Neural crest cell (in vitro differentiated cells): ENCODE results near the gene FN3KRP. TPM values are rescaled to one million over a fixed set of nuclear protein-coding genes. Genes with fewer than 3 reads are reported as not detected.

Experiments
- DNase-seq: peaks from one replicate; pipeline ENCODE4 v3.0.0; 2021; ENCODE audit warnings: low read depth, mixed read lengths, low spot score
- H3K27ac Mint-ChIP-seq: one replicate; pipeline ENCODE4 v1.8.0; 2021; ENCODE audit warnings: mild to moderate bottlenecking, mixed read lengths; ENCODE audit not compliant: unreplicated experiment
- H3K27me3 Mint-ChIP-seq: 2 replicates; pipeline ENCODE4 v1.8.0; 2021; ENCODE audit warnings: low read depth, mild to moderate bottlenecking, mixed read lengths
- H3K36me3 Mint-ChIP-seq: 2 replicates; pipeline ENCODE4 v1.8.0; 2021; ENCODE audit warnings: low read depth, mild to moderate bottlenecking, mixed read lengths
- H3K4me1 Mint-ChIP-seq: 2 replicates; pipeline ENCODE4 v1.8.0; 2021; ENCODE audit warnings: mixed read lengths
- H3K4me3 Mint-ChIP-seq: one replicate; pipeline ENCODE4 v1.8.0; 2021; ENCODE audit warnings: mild to moderate bottlenecking, mixed read lengths
- H3K9me3 Mint-ChIP-seq: 2 replicates; pipeline ENCODE4 v1.8.0; 2021; ENCODE audit warnings: mixed read lengths
- total RNA-seq: library from RNA; stranded (reverse); gene quantifications from 2 replicates; pipeline ENCODE4 v1.2.1, GENCODE V29; 2021
- TF ChIP-seq, protein P1 (sequence below): fragments of 200-600 bp; sonication (generic); conservative IDR thresholded peaks from 2 replicates; pipeline ENCODE4 v1.5.0; 2021; ENCODE audit warnings: antibody characterized with exemption, mild to moderate bottlenecking

The FN3KRP gene
- total RNA-seq, 1 donor from 2014 or later, result 44.1 TPM

- Mint-ChIP-seq H3K27me3 (peaks cover 45% of the 10 kb centered on the region), H3K27ac (no peak overlapping the region)
These were observed 17.0 kb upstream of the FN3KRP start for GRCh38 chr17:82699551-82699950.

GRCh38 chr17:82702231-82702927 lies 14.1 kb upstream of the FN3KRP start:
- Mint-ChIP-seq H3K27me3 (peaks cover 26% of the 10 kb centered on the region), H3K27ac (no peak overlapping the region)

More at GRCh38 chr17:82699551-82699950, 17.0 kb upstream of the FN3KRP start:
- no peak for DNase-seq
- H3K36me3 Mint-ChIP-seq, result peaks cover 4% of the 10 kb centered on the region
- H3K4me1 Mint-ChIP-seq, result peaks cover 4% of the 10 kb centered on the region
- H3K4me3 Mint-ChIP-seq, result peak overlapping the region; percentile 86
- peaks cover 3% of the 10 kb centered on the region for H3K9me3 Mint-ChIP-seq
- TF ChIP-seq, protein P1, sequence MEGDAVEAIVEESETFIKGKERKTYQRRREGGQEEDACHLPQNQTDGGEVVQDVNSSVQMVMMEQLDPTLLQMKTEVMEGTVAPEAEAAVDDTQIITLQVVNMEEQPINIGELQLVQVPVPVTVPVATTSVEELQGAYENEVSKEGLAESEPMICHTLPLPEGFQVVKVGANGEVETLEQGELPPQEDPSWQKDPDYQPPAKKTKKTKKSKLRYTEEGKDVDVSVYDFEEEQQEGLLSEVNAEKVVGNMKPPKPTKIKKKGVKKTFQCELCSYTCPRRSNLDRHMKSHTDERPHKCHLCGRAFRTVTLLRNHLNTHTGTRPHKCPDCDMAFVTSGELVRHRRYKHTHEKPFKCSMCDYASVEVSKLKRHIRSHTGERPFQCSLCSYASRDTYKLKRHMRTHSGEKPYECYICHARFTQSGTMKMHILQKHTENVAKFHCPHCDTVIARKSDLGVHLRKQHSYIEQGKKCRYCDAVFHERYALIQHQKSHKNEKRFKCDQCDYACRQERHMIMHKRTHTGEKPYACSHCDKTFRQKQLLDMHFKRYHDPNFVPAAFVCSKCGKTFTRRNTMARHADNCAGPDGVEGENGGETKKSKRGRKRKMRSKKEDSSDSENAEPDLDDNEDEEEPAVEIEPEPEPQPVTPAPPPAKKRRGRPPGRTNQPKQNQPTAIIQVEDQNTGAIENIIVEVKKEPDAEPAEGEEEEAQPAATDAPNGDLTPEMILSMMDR, result no peak

DNA sequence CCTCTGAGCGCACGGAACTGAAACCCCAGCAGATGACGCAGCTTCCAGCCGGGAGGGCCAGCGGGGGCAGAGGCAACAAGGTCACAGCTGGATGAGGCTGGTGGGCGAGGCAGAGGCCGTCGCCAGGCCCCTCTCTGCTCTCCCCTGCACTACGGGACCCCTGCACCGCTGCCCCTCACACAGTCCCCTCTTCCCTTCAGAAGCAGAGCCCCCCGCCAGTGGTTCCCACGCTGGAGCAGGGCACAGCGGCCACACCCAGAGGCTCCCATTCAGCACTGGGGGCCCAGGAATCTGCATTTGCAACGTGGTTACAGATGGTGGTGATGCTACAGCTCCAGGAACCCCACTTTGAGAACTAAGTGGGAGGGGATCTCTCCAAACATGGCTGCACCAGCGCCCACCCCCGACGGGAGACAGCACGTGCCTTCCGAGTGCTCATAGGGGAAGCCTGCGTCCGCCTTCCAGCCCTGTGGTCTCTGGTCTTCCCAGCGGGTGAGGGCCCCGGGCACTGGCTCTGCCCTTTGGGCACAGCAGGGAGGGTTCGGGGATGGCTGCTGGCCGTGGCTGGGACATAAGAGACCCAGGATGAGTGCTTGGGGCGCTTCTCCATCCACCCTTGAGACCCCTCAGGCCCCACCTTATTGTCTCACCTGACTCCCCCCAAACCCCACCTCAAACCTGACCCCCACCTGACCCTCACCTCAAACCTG lies 13.3 kb upstream of the FN3KRP start:
- Mint-ChIP-seq H3K4me3 (no peak overlapping the region), H3K9me3 (no peaks in the 10 kb centered on the region), H3K27ac (no peak overlapping the region), H3K27me3 (peaks cover 25% of the 10 kb centered on the region), H3K4me1 (peaks cover 4% of the 10 kb centered on the region), H3K36me3 (no peaks in the 10 kb centered on the region)
- TF ChIP-seq, protein P1, result no peak
- DNase-seq, result no peak

More at GRCh38 chr17:82702231-82702927, 14.1 kb upstream of the FN3KRP start:
- Mint-ChIP-seq H3K4me1 (peaks cover 4% of the 10 kb centered on the region), H3K9me3 (no peaks in the 10 kb centered on the region), H3K36me3 (no peaks in the 10 kb centered on the region), H3K4me3 (no peak overlapping the region)
- DNase-seq, result no peak
- TF ChIP-seq, protein P1, result no peak

DNA sequence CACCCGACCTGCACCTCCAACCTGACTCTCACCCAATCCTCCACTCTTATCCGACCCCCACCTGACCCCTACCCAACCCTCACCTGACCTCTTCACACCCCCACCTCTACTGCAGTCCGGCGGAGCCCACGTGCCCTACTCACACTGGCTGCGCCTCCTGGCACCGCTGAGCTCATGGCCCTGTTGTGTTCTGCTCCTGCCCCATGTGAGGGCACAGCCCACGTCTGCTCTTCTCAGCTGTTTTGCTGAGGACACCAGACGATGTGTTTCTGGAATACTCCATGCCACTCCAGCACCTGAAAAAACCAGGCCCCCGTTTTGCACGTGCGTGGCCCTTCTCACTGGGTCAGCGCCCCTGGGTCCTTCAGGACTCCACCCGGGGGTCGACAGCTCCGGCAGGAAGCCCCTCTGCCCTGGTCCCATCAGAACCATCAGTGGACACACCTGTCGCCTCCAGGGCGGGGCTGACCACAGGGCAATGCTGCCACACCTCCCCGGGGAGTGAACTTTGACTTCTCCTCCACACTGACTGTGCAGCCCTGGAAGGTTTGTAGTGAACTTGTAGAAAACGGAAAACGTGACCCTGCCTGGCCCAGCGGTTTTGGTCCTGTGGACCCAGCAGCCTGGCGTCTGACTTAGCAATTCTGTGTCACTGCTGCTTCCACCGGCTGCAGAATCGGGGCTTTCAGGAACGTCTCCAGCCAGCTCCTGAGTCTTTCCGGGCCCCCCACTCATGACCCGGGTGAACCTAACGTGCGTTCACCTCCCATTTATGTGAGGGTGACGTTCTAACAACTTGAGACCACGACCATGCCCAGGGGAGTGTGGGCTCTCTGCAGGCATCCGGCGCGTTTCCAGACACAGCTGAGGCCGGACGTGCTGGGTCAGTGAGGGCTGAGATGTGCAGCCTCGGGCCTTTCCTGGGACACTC lies 12.3 kb upstream of the FN3KRP start:
- TF ChIP-seq, protein P1, result no peak
- Mint-ChIP-seq H3K36me3 (no peaks in the 10 kb centered on the region), H3K9me3 (no peaks in the 10 kb centered on the region), H3K27me3 (peaks cover 21% of the 10 kb centered on the region), H3K27ac (no peak overlapping the region), H3K4me1 (peaks cover 3% of the 10 kb centered on the region), H3K4me3 (peak overlapping the region; percentile 34)
- DNase-seq, result no peak

DNA sequence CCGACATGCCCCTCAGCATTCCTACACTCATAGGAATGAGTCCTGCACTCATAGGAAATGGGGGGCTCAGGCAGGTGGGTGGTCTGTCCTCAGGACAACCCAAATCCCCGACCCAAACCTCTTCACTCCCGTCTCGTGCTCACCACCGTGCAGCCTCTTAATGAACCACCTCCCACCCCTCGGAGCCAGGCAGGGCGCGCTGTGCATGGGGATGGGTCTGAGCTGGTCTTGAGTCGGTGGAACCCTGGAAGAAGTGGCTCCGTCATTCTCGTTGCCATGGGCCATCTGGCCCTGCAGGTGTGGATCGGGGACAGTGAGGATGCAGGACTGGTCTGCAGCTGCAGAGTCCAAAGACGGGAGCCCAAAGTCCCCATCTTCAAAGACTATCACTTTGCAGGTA lies 11.6 kb upstream of the FN3KRP start:
- Mint-ChIP-seq H3K27ac (no peak overlapping the region), H3K9me3 (no peaks in the 10 kb centered on the region)

More for the DNA sequence above, 11.6 kb upstream of the FN3KRP start:
- Mint-ChIP-seq H3K4me3 (peak overlapping the region; percentile 34), H3K27me3 (peaks cover 14% of the 10 kb centered on the region), H3K36me3 (no peaks in the 10 kb centered on the region), H3K4me1 (no peaks in the 10 kb centered on the region)
- no peak for DNase-seq
- TF ChIP-seq, protein P1, result no peak
